ENCODE results near the gene MMS19.

MMS19 gene

GRCh38 chr10:97500297-97500575 is 2.0 kb upstream of the MMS19 start:
- Histone ChIP-seq H3K36me3 (peaks cover 0 to 9% (median 5%) of the 10 kb centered on the region in 11 experiments; a peak in 1 of 22 replicates), H3K4me2 (peak overlapping the region; percentile 82 to 100 (median 98)), H3K4me3 (peak overlapping the region in 9 of 10 experiments; percentile 84 to 98 (median 93); a peak in 15 of 20 replicates), H3K27ac (0 out of 22 replicates have a peak overlapping the region, but pooled peaks of 1 of the 11 experiments have one; percentile 90), H3K27me3 (peaks cover 14 to 39% (median 37%) of the 10 kb centered on the region in 11 experiments), H3K4me1 (peaks cover 36 to 69% (median 39%) of the 10 kb centered on the region in 10 experiments), H3K9me3 (replicated peaks in 1 of 11) (0 out of 22 replicates have a peak, but pooled peaks cover 0 to 5% (median 0%) of the 10 kb centered on the region in 11 experiments), H4K20me1 (peaks cover 13 to 77% (median 45%) of the 10 kb centered on the region in 11 experiments; a peak in 20 of 22 replicates), H3K9ac (peak overlapping the region in 5 of 11 experiments; percentile 85 to 92 (median 91); a peak in 6 of 22 replicates)
- TF ChIP-seq Cebpa-rat (IDR thresholded peaks at IDR 0.05) = no peak

GRCh38 chr10:97499561-97500296 is 1.5 kb upstream of the MMS19 start:
- peak overlapping the region in 10 of 11 experiments; percentile 66 to 93 (median 89); a peak in 17 of 22 replicates for H3K27ac ChIP-seq
- peaks cover 0 to 9% (median 5%) of the 10 kb centered on the region in 11 experiments; a peak in 1 of 22 replicates for H3K36me3 ChIP-seq
- peak overlapping the region; percentile 81 to 93 (median 91) for H3K9ac ChIP-seq
- peak overlapping the region; percentile 82 to 100 (median 98) for H3K4me2 ChIP-seq
- peaks cover 14 to 39% (median 37%) of the 10 kb centered on the region in 11 experiments for H3K27me3 ChIP-seq
- peak overlapping the region; percentile 84 to 98 (median 92) for H3K4me3 ChIP-seq
- peaks cover 18 to 77% (median 50%) of the 10 kb centered on the region in 11 experiments; a peak in 20 of 22 replicates for H4K20me1 ChIP-seq
- peaks cover 41 to 69% (median 44%) of the 10 kb centered on the region in 10 experiments for H3K4me1 ChIP-seq
- TF ChIP-seq Cebpa-rat (IDR thresholded peaks at IDR 0.05) = no peak
- 0 out of 22 replicates have a peak, but pooled peaks cover 0 to 5% (median 0%) of the 10 kb centered on the region in 11 experiments for H3K9me3 ChIP-seq (replicated peaks in 1 of 11)

- Histone ChIP-seq H3K4me1 (peaks cover 48 to 74% (median 50%) of the 10 kb centered on the region in 10 experiments), H4K20me1 (peaks cover 25 to 77% (median 58%) of the 10 kb centered on the region in 11 experiments; a peak in 20 of 22 replicates), H3K4me3 (peak within 1 kb of the TSS; percentile 84 to 98 (median 92)), H3K36me3 (peaks cover 0 to 12% (median 5%) of the 10 kb centered on the region in 11 experiments; a peak in 5 of 22 replicates), H3K27ac (peak within 1 kb of the TSS; percentile 72 to 93 (median 89)), H3K9ac (peak within 1 kb of the TSS; percentile 81 to 93 (median 91)), H3K4me2 (peak within 1 kb of the TSS; percentile 84 to 100 (median 98)), H3K27me3 (peaks cover 14 to 39% (median 37%) of the 10 kb centered on the region in 11 experiments), H3K9me3 (replicated peaks in 1 of 11) (0 out of 22 replicates have a peak, but pooled peaks cover 0 to 5% (median 0%) of the 10 kb centered on the region in 11 experiments)
- no peak for TF ChIP-seq Cebpa-rat (IDR thresholded peaks at IDR 0.05)
Observed at GRCh38 chr10:97498841-97499560, 779 bp upstream of the MMS19 start, which contains the start of gene UBTD1. UBTD1 (plus strand) TSS chr10:97498924; CDS start chr10:97499204, 280 bp downstream.

GRCh38 chr10:97497572-97498075 is 598 bp downstream of the MMS19 start:
- H3K4me1 ChIP-seq = peaks cover 50 to 71% (median 55%) of the 10 kb centered on the region in 10 experiments
- H3K27me3 ChIP-seq = peaks cover 14 to 39% (median 37%) of the 10 kb centered on the region in 11 experiments
- H3K4me2 ChIP-seq = peak overlapping the region; percentile 75 to 93 (median 89)
- peaks cover 37 to 77% (median 71%) of the 10 kb centered on the region in 11 experiments; a peak in 20 of 22 replicates for H4K20me1 ChIP-seq
- no peak for TF ChIP-seq Cebpa-rat (IDR thresholded peaks at IDR 0.05)
- no peaks in the 10 kb centered on the region for H3K9me3 ChIP-seq (replicated peaks in 1 of 11)
- H3K4me3 ChIP-seq = peak overlapping the region; percentile 84 to 98 (median 92)
- peak overlapping the region; percentile 81 to 93 (median 91) for H3K9ac ChIP-seq
- H3K36me3 ChIP-seq = peaks cover 4 to 25% (median 17%) of the 10 kb centered on the region in 11 experiments; a peak in 19 of 22 replicates
- peak overlapping the region; percentile 72 to 93 (median 89) for H3K27ac ChIP-seq

- Histone ChIP-seq H3K36me3 (peaks cover 4 to 31% (median 20%) of the 10 kb centered on the region in 11 experiments; a peak in 19 of 22 replicates), H3K4me2 (peak overlapping the region; percentile 48 to 93 (median 86)), H3K9ac (peak overlapping the region in 4 of 11 experiments; percentile 5 to 43 (median 30); a peak in 3 of 22 replicates), H4K20me1 (peaks cover 53 to 87% (median 78%) of the 10 kb centered on the region in 11 experiments; a peak in 21 of 22 replicates), H3K4me1 (peaks cover 54 to 79% (median 70%) of the 10 kb centered on the region in 10 experiments), H3K27me3 (peaks cover 5 to 13% (median 12%) of the 10 kb centered on the region in 11 experiments), H3K9me3 (replicated peaks in 1 of 11) (no peaks in the 10 kb centered on the region), H3K4me3 (no peak overlapping the region), H3K27ac (no peak overlapping the region)
- TF ChIP-seq Cebpa-rat (IDR thresholded peaks at IDR 0.05) = no peak
Observed at GRCh38 chr10:97494863-97495506, 3.2 kb downstream of the MMS19 start.

GRCh38 chr10:97494151-97494550 is 4.1 kb downstream of the MMS19 start:
- H3K27ac ChIP-seq = no peak overlapping the region
- peaks cover 0 to 5% (median 4%) of the 10 kb centered on the region in 11 experiments; a peak in 17 of 22 replicates for H3K27me3 ChIP-seq
- H3K36me3 ChIP-seq = peaks cover 4 to 33% (median 20%) of the 10 kb centered on the region in 11 experiments; a peak in 19 of 22 replicates
- H4K20me1 ChIP-seq = peaks cover 61 to 87% (median 82%) of the 10 kb centered on the region in 11 experiments; a peak in 21 of 22 replicates
- peaks cover 51 to 73% (median 65%) of the 10 kb centered on the region in 10 experiments for H3K4me1 ChIP-seq
- no peak for TF ChIP-seq Cebpa-rat (IDR thresholded peaks at IDR 0.05)
- no peak overlapping the region for H3K4me3 ChIP-seq
- H3K9ac ChIP-seq = no peak overlapping the region
- H3K4me2 ChIP-seq = peak overlapping the region in 9 of 11 experiments; percentile 23 to 93 (median 84); a peak in 6 of 22 replicates
- H3K9me3 ChIP-seq (replicated peaks in 1 of 11) = no peaks in the 10 kb centered on the region

GRCh38 chr10:97490592-97490991 is 7.6 kb downstream of the MMS19 start:
- no peak overlapping the region for H3K4me3 ChIP-seq
- H3K4me2 ChIP-seq = peak overlapping the region; percentile 41 to 66 (median 55)
- no peak for TF ChIP-seq Cebpa-rat (IDR thresholded peaks at IDR 0.05)
- peak overlapping the region in 2 of 11 experiments; percentile 11 to 43; a peak in 1 of 22 replicates for H3K9ac ChIP-seq
- H3K9me3 ChIP-seq (replicated peaks in 1 of 11) = no peaks in the 10 kb centered on the region
- peak overlapping the region in 2 of 11 experiments; percentile 13 to 28; a peak in 3 of 22 replicates for H3K27ac ChIP-seq
- H3K4me1 ChIP-seq = peaks cover 38 to 56% (median 47%) of the 10 kb centered on the region in 10 experiments
- H4K20me1 ChIP-seq = peaks cover 75 to 95% (median 87%) of the 10 kb centered on the region in 11 experiments; a peak in 21 of 22 replicates
- peaks cover 14 to 44% (median 28%) of the 10 kb centered on the region in 11 experiments for H3K36me3 ChIP-seq
- H3K27me3 ChIP-seq = no peaks in the 10 kb centered on the region

Measured in BLaER1 treated with 17β-estradiol and CSF1 and Interleukin-3, amounts not matched to agents 10 nM and 100 nM (cell line).